HG03558 (cell line): Measurements from ENCODE around the gene ZSCAN23.
"Not testable (repeated sequence)": the region's sequence is repeated elsewhere in the genome, so short reads cannot be mapped to it uniquely, and the experiment has no call there.

Source experiments
- ATAC-seq: cut with Tn5 transposase; IDR thresholded peaks from one replicate; pipeline ENCODE4 v1.9.1; 2021; ENCODE audit warnings: moderate number of reproducible peaks; ENCODE audit not compliant: unreplicated experiment; ENCODE audit errors: extremely low read depth

The ZSCAN23 gene

DNA sequence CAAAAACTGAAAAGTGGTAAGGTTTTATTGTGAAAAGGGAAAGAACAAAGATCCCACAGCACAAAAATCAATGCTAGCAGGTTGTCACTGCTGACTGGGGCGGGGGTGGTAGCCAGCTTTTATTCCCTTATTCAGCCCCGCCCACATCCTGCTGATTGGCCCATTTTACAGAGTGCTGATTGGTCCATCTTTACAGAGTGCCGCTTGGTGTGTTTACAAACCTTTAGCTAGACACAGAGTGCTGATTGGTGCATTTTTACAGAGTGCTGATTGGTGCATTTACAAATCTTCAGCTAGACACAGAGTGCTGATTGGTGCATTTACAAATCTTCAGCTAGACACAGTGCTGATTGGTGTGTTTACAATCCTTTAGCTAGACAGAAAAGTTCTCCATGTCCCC, 1.5 kb upstream of the ZSCAN23 start:
- ATAC-seq, result not testable (repeated sequence)

DNA sequence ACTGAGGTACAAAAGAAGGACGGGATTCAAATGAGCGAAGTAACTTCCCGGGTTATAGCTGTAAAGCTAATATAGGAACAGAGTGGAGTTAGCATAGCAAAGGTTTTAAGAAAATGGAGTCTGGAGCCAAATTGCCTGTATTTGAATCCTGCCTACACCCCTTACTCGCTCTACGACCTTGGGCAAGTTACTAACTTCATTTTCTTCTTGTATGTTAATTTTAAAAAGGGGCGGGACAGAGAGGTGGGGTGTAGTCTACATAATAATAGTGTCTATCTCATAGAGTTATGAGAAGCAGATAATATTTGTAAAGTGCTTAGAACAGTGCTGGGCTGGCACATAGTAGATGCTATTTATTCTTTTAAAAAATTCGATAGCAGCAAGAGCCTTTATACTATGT, 705 bp downstream of the ZSCAN23 start:
- no peak for ATAC-seq

DNA sequence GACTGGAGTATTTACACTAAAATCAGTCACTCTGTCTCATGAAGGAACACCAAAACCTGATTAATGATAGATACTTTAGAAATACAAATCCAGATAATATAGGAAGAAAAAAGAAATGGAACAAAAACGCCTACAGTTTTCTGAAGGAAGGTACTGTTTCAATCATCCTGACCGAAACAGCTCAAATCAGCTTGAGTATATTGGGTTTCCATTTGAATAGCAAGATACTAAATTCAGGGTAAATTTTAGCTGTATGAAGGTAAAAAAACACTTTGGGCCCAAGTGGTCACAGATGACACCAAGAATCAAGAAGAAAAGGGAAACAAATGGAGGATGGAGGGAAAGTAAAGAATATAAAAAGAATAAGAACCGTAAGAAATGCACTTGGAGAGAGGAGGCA, 6.9 kb downstream of the ZSCAN23 start:
- ATAC-seq, result no peak

DNA sequence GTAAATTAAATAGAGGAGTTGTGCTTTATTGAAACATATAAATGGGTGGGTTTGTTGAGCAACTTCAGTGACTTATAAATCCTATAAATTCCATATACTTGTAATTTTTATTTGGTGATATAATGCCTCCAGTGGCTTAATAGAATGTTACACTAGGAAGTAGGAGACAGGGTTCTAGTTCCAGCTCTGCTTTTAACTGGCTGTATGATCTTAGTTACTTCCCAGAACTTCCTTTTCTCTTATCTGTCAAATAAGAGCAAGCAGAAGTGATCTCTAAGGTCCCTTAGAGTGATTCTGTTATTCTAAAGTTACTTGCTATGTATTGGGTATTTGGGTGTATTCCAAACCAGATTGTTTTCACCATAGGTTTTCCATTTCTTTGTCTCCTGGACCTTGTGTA, 10.2 kb downstream of the ZSCAN23 start:
- no peak for ATAC-seq

DNA sequence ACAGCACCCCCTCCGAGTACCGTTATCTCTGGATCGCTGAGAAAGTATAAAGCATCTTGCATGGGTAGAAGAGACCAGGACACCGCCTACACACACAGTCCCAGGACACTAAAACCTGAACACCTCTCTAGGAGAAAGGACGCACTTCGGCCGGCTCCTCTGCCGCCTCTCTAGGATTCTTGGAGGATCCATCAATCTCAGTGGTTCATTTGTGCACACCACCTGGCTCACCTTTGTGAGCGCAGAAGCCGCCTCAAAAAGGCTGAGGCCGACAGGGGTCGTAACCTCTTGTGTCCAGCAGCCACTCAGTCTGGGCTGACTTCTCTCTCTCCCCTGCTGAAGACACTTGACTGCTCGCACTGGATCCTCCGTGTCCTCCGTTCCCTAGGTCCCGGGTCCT, 13.5 kb downstream of the ZSCAN23 start:
- no peak for ATAC-seq

DNA sequence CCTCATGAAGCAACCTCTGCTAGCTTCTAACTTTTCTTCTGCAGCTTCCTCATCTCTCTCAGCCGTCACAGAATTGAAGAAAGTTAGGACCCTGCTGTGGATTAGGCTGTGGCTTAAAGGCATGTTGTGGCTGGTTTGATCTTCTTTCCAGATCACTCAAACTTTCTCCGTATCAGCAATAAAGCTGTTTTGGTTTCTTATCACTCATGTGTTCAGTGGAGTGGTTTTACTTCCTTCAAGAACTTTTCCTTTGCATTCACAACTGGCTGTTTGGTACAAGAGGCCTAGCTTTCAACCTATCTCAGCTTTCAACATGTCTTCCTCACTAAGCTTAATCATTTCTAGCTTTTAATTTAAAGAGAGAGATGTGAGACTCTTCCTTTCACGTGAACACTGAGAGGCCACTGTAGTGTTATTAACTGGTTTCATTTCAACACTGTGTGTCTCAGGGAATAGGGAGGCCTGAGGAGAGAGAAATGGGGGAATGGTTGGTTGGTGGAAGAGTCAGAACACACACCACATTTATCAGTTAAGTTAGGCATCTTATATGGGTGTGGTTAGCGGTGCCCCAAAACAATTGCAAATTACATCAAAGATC, 17.2 kb downstream of the ZSCAN23 start:
- ATAC-seq, result no peak

DNA sequence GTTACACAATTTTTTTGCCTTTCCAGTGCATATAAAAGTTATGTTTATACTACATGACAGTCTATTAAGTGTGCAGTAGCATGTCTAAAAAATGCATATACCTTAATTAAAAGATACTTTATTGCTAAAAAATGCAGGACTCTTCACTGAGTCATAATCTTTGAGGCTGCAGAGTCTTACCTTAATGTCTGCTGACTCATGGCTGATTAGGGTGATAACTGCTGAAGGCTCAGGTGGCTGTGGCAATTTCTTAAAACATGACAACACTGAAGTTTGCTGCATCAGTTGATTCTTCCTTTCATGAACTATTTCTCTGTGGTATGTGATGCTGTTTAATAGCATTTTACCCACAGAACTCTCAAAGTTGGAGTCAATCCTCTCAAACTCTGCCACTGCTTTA, 19.1 kb downstream of the ZSCAN23 start:
- no peak for ATAC-seq

DNA sequence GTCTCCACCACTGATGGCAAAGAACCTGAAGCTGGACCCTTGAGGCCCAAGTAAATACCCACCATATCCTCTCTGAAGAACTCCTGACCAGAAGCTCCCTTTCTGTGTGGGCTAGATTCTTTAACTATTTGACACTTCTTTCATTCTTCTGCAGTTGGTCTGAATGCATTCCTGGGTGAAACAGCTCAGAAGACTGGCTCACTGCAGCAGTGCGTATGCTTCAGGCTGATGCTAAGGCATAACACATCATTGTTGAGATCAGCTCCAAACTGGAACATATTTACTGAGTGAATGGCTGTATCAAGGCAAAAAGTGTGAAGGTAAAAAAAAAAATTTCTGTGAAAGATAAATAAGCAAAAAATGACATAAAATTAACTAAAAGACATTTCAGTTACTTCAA, 19.7 kb downstream of the ZSCAN23 start:
- no peak for ATAC-seq

DNA sequence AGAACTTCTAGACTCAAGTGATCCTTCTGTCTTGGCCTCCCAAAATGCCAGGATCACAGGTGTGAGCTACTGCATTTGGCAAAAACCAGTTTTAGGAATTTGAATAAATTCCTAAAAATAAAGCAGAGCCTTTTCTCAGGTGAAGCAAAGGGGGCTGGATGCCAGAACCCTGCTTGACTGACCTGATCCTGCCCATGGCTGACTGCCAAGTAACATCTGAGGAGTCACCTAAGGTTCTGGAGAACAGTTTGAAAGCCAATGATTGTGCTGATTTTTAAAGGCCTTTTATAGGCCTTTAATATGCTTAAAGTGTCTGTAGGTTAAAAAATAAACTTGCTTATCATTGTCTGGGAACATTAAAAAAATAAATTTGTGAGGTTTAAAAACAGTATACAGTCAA, 29.6 kb downstream of the ZSCAN23 start:
- no peak for ATAC-seq

DNA sequence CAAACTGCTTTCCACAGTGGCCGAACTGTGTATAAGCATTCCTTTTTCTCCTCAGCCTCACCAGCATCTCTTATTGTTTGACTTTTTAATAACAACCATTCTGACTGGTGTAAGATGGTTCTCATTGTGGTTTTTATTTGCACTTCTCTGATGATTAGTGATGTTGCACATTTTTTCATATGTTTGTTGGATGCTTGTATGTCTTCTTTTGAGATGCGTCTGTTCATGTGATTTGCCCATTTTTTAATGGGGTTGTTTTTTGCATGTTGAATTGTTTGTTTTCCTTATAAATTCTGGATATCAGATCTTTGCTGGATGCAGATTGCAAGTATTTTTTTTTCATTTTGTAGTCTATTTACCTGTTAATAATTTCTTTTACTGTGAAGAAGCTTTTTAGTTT, 32.5 kb downstream of the ZSCAN23 start:
- no peak for ATAC-seq

DNA sequence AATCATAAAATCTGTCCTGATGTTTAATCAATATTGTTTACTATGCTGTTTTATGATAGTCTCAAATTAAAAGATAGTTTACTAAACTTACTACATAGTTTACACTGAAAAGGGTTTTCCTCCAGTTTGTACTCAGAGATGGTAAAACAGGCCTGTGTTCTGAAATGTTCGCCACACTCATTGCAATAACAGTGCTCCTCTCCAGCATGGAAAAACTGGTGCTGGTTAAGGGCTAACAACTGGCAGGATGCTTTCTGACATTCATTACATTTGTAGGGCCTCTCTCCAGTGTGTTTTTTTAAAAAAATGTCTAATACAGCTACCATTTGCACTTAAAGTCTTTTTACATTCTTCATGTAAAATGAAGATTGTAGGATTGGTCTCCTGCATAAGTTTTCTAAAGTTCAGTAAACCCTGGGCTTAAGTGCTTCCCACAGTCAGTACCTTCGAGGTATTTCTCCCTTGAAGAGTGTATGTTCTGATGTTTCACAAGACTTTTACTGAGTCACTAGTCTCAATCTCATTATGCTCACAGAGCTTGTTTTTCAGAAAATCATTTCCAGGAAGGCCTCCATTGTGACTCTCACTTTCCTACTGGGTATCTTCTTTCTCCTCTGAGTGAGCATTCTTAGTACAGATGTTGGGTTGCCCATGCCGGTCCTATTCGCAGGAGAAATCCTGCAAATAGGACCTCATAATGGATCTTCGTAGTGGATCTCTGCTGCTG, 35.1 kb downstream of the ZSCAN23 start:
- no peak for ATAC-seq

DNA sequence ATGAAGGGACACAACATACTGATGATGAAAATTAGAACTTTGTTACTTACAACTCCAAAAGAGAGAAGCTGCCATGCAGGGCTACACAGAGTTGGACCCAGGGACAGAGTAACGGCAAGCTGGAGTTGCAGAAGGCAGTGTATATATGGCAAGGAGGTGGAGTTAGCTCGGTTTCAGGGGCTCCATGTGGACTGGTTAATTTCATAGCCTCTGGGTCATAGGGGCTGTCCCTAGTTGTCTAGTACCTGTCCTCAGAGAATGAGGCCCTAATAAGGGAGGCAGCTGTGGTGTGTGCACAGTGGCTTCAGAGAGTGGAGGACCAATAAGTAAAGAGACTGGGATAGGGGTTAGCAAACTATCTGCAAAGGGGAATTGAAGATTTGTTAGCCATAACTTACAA, 35.9 kb downstream of the ZSCAN23 start:
- ATAC-seq, result no peak

DNA sequence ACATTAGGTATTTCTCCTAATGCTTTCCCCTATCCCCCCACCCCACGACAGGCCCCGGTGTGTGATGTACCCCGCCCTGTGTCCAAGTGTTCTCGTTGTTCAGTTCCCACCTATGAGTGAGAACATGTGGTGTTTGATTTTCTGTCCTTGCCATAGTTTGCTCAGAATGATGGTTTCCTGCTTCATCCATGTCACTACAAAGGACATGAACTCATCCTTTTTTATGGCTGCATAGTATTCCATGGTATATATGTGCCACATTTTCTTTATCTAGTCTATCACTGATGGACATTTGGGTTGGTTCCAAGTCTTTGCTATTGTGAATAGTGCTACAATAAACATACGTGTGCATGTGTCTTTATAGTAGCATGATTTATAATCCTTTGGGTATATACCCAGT, 39.4 kb downstream of the ZSCAN23 start:
- not testable (repeated sequence) for ATAC-seq

DNA sequence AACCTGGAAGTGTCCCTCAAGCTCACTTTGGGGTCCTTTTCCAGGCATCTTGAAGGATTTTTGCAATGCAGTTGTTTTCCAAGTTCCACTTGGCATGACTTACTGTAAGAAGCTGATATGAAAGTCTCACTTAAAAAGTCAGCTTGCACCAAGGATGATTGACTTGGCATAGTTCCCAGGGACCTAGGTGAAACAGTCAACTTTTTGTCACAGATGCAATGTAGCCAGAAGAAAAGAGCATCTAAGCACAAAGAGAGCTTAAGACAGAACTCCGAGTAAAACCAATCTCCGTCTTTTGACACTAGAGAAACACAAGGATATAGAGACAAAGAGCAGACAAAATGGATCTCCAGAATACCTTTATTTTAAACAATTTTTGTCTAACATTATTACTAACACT, 41.1 kb downstream of the ZSCAN23 start:
- no peak for ATAC-seq

DNA sequence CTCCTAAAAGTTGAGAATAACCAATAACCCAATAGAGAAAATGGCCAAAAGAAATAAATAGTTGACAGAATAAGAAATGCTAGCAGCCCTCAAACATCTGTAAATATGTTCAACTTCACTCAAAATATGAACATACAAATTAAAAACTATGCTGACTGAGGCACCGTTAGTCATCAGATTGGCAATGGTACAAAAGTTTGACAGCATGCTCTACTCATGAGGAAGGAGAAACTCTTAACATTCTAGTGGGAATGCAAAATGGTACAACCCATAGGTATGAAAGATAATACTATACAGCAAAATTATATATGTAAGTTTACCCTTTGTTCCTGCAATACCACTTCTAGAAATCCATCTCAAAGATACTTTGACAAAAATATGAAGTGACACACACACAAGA, 42.1 kb downstream of the ZSCAN23 start:
- no peak for ATAC-seq

DNA sequence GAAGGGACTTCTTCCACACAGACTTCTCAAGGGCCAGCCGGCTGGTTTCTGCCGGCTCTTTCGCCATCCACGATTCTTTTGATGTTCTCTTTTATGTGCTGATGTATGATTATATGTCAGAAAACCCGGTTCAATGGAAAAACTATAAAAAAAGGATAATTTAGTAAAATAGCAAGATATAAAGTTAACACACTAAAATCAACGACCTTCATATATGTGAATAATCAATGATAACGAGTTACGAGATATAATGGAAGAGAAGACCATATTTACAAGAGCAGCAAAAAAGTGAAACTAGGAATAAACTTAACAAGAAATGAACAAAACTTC, 43.2 kb downstream of the ZSCAN23 start:
- no peak for ATAC-seq

DNA sequence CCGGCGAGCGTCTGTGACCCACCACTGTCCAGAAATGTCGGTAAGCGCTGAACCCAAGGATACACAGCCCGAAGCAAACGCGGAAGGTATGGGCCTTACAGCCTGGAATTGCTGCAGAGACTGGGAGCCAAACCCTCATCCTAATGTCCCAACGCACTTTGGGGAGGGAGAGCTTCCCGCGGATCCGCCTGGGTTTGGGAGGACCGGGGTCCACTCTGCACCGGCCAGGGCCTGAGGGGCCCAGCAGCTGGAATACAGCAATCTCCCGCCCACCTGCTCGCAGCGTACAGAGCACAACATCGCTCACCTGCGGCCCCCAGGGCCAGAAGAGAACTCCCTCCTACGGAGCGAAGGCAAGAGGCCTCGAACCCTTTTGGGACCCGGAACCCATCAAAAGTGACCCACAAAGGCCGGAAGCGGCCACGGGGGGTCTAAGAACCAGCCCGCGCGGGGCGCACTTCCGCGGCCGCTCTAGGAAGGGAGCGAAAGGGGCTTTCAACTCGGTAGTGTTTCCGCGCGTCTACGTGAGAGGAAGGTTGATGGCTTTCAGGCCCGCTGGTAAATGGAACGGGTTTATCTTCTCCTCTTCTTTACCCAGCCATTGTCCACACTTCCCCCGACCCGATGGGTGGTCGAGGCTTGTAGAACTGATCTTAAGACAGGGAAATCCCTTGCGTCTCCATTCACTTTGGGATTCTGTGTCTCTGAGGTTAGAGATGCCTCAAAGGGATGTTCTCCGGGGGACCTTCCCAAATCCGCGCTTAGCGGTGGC, 43.8 kb downstream of the ZSCAN23 start, which contains the start of gene ZSCAN12:
ZSCAN12 (minus strand) TSS at position 398 of the 772 bp plus-strand sequence. CDS start 1,342 bp downstream, outside the sequence.
- peak; percentile 66 for ATAC-seq

DNA sequence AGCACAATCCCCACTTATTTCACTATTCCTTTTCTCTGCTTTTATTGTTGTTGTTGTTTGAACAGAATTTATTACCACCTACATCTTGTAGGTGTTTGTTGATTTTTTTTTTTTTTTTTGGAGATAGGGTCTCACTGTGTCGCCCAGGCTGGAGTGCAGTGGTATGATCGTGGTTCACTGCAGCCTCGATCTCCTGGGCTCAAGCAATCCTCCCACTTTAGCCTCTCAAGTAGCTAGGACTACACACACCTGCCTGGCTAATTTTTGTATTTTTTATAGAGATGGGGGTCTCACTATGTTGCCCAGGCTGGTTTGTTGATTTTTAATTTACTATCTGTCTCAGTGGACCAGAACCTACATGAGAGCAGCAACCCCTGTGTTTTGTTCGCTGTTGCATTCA, 47.4 kb downstream of the ZSCAN23 start:
- ATAC-seq, result no peak

DNA sequence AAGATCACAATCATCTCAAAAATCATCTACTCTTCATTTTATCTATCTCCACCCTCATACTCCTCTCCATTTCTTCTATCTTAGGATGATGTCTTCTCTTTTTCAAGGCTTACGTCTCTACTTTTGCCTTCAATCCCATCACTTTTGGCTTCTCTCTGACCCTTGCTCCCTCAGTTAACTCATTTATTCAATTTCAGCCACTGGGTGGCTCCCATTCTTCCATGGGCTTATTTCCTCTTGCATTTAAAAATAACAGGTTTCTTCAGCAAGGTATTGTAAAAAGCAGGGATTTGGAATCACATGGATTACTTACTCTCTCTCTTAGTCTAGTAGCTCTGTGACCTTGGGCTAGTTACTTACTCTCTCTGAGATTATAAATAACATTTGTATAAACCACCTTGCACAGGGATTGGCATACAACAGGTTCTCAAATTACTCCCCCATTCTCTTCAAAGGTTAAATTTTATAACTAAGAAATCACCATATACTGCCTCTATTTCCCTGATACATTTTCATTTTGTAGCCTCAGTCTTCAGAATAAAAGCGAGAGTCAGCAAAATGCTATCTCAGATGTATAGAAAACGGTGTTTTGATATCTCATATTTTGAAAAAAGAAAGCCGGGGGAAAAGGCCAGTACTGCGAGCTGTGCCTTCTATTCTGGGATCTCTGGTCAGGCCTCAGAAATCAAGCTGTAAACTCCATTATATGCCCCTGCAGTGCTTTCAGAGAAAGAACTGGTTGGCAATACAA, 49.2 kb downstream of the ZSCAN23 start:
- ATAC-seq, result no peak

DNA sequence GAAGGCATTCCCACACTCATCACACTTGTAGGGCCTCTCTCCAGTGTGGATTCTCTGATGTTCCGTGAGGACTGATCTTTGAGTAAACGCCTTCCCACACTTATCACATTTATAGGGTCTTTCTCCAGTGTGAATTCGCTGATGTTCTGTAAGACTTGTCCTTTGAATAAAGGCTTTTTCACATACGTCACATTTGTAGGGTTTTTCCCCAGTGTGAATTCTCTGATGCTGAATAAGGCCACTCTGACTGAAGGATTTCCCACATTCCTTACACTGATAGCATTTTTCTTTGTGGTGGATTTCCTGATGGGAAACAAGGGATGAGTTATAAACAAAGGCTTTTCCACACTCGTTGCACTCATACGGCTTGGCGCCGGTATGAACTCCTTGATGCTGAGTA, 52.6 kb downstream of the ZSCAN23 start:
- ATAC-seq, result no peak

DNA sequence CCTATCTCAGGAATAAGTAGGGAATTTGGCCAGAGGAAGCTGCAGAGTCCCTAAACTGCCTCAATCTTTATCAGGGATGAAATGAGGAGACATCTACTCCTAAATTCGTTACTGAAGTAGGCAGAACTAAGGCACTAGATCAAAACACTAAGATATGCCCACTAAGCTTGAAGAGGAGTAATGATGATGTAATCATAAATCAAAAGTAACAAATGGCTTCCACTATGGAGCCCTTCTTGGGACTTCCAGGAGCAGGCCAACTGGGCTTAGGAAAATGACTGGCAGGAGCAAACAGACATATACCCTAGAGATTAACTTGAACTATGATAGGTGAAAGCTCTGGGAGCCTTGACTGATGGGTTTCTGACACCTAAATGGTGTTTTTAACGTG, 59.2 kb downstream of the ZSCAN23 start:
- ATAC-seq, result no peak
